ENCODE data around the gene SIPA1L3.
"Not testable (repeated sequence)": the region's sequence is repeated elsewhere in the genome, so short reads cannot be mapped to it uniquely, and the experiment has no call there.

SIPA1L3 gene

DNA sequence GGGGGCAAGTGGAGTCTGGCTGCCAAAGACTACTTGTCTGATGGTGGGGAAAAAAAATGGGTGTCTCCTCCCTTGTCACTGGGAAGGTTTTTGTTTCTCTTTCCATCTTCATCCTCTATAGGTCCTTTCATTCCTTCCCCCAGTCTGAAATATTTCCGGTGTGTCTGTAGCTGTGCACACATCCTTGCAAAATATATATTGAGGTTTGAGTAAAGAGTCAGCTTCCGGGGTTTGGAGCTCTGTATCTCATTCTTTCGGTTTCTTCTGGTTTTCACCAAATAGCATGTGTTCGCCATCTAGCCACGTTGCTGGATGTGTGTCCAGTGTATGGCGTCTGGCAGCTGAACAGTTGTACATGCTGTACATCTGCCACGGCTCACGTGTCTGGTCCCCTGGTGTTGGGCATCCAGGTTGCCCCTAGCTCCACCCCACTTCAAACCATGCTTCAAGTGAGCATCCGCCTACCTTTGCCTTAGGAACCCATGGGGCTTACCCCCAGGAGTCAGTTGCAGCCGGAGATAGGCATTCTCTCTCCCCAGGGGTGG lies 142.2 kb downstream of the SIPA1L3 start:
- no peaks in the 10 kb centered on the region for H3K36me3 Mint-ChIP-seq (ENCODE audit: low read depth)
- H3K4me1 Mint-ChIP-seq (ENCODE audit: low read depth): peaks cover 55% of the 10 kb centered on the region
- H3K27ac Mint-ChIP-seq: peak overlapping the region; percentile 95
- no peaks in the 10 kb centered on the region for H3K27me3 Mint-ChIP-seq
- peak overlapping the region; percentile 77 for H3K4me3 Mint-ChIP-seq
- H3K9me3 Mint-ChIP-seq: no peaks in the 10 kb centered on the region

DNA sequence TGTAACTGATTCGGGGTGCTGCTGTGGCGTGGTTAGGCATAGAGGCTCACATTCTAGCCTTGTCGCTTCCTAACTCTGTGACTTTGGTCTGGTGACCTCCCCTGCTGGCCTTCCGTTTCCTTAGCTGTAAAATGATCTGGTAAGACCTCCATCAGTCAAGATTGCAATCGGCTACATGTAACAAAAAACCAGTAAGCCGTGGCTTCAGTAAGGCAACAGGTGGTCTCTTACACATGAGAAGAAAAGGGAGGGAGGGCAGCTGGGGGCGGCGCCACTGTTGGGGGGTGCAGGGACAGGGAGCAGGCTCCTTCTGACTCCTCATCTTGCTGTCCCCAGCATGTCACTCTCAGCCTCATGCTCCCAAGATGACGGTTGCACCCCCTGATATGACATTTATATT lies 148.0 kb downstream of the SIPA1L3 start:
- H3K27me3 Mint-ChIP-seq: no peaks in the 10 kb centered on the region
- no peaks in the 10 kb centered on the region for H3K36me3 Mint-ChIP-seq (ENCODE audit: low read depth)
- no peak overlapping the region for H3K4me3 Mint-ChIP-seq
- H3K9me3 Mint-ChIP-seq: no peaks in the 10 kb centered on the region
- H3K4me1 Mint-ChIP-seq (ENCODE audit: low read depth): peaks cover 11% of the 10 kb centered on the region
- no peak overlapping the region for H3K27ac Mint-ChIP-seq

DNA sequence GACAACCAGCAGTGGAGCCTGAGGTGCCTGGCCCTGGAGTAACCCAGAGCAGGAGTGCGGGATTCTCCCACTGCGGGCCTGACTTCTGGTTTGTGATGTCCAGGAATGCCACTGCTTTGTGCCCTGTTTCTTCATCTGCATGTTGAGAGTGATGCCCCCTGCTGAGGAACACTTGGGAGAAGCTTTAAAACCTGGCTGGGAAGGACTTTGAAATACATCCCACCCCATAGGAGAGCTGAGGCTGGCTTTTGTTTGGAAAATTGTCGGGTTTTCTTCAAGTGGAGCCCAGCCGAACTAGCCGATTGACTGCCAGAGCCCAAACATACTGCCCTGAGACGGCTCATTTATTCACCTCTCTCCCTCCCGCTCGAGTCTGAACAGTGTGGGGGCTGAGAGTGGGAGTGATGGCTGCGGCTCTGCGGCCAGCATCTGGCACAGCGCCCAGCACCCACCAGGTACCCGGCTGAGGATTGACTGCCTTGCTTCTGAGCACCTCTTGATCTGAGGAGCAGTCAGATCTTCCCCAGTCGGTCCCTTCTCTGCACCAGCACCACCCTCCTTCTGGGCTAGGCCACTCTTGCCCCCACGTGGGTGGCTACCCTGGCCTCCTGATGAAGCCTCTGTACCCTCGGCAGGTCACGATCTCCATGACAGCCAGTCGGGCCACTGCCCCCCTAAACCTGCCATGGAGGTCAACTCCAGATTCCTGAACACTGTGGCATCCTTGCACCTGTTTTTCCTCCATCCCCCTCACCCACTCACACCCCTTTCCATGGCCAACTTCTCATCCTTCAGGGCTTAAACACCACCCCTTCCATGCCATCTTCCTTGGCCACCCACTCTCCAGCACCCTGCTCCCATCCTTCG lies 148.9 kb downstream of the SIPA1L3 start:
- Mint-ChIP-seq H3K4me3 (no peak overlapping the region), H3K36me3 (ENCODE audit: low read depth) (no peaks in the 10 kb centered on the region), H3K4me1 (ENCODE audit: low read depth) (peaks cover 16% of the 10 kb centered on the region), H3K27ac (no peak overlapping the region), H3K27me3 (no peaks in the 10 kb centered on the region), H3K9me3 (no peaks in the 10 kb centered on the region)

DNA sequence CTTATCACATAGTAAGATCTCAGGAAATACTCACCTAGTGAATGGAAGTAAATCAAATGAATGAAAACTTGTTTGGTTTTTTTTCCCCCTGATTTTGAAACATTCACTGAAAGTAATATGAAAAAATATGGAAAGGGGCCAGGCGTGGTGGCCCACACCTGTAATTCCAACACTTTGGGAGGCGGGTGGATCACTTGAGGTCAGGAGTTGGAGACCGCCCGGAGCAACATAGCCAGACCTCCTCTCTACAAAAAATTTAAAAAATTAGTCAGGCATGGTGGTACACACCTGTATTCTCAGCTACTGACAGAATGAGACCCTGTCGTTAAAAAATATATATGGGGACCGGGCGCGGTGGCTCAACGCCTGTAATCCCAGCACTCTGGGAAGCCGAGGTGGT lies 149.6 kb downstream of the SIPA1L3 start:
- no peaks in the 10 kb centered on the region for H3K36me3 Mint-ChIP-seq (ENCODE audit: low read depth)
- no peak overlapping the region for H3K27ac Mint-ChIP-seq
- no peak overlapping the region for H3K4me3 Mint-ChIP-seq
- H3K9me3 Mint-ChIP-seq: no peaks in the 10 kb centered on the region
- peaks cover 16% of the 10 kb centered on the region for H3K4me1 Mint-ChIP-seq (ENCODE audit: low read depth)
- no peaks in the 10 kb centered on the region for H3K27me3 Mint-ChIP-seq

DNA sequence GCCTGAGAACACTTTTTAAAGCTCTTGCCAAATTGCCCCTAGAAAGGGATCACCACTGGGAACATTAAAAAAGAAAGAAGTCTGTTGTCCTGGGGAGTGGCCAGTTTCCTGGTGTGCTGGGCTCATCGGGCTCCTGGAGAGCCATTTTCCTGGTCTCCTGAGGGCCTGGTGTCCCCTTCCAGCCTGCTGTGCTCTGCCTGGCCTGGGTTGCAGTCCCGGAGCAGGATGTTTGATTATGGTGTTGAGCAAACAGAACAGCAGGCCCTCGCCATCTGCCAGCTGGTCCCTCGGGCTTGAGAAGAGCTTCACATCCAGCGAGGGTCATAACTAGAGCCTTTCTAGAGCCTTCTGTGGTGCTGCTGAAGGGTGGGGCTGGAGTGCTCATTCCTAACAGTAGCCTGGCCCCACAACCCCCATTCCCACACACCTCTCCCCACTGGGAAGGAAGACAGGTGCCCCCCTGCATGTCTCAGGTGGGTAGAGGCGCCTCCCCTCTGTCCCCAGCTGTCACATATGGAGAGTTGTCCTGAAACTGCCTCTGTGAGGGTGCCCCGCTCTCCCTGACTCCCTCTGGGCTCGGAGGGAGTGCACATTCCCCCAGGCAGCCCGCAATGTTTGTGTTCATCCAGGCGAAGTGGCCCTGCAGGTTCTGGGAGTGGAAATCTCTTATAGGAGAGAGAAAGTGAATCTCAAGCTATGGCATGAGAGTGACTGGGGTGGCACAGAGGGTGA lies 151.1 kb downstream of the SIPA1L3 start:
- H3K27me3 Mint-ChIP-seq: no peaks in the 10 kb centered on the region
- no peak overlapping the region for H3K4me3 Mint-ChIP-seq
- peak overlapping the region; percentile 15 for H3K27ac Mint-ChIP-seq
- peaks cover 16% of the 10 kb centered on the region for H3K4me1 Mint-ChIP-seq (ENCODE audit: low read depth)
- no peaks in the 10 kb centered on the region for H3K36me3 Mint-ChIP-seq (ENCODE audit: low read depth)
- H3K9me3 Mint-ChIP-seq: no peaks in the 10 kb centered on the region

DNA sequence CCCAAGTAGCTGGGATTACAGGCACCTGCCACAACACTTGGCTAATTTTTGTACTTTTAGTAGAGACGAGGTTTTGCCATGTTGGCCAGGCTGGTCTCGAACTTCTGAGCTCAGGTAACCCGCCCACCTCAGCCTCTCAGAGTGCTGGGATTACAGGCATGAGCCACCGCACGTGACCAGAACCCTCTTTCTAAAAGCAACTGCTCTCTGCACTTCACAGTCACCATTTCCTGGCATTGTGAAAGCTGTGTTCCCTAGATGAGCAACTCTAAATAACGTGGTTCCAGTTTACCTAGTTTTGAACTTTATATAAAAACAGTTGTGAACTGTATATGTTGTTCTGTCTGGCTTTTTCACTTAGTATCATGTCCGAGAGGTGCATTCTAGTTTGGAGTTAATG lies 152.9 kb downstream of the SIPA1L3 start:
- Mint-ChIP-seq H3K9me3 (no peaks in the 10 kb centered on the region), H3K4me3 (no peak overlapping the region), H3K27ac (no peak overlapping the region), H3K4me1 (ENCODE audit: low read depth) (peaks cover 16% of the 10 kb centered on the region), H3K36me3 (ENCODE audit: low read depth) (no peaks in the 10 kb centered on the region), H3K27me3 (no peaks in the 10 kb centered on the region)

DNA sequence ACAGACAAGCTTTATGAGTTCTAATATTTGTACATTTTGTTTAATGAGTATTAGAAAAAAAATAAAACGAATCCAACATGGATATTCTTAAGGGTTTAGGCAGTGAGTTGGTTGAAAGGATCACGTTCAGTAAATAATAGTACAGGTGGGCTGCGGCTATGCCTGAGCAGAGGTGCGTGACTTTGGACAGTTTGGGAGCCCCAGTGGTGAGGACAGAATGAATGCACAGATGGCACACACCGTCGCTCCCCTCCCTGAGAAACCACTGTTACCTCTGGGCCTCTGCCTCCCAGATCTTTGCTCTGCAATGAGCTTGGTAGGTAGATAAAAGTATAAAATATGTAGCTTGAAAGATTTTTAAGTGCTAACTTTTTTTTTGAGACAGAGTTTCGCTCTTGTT lies 153.3 kb downstream of the SIPA1L3 start:
- H3K4me1 Mint-ChIP-seq (ENCODE audit: low read depth): peaks cover 16% of the 10 kb centered on the region
- no peaks in the 10 kb centered on the region for H3K9me3 Mint-ChIP-seq
- no peak overlapping the region for H3K27ac Mint-ChIP-seq
- no peaks in the 10 kb centered on the region for H3K36me3 Mint-ChIP-seq (ENCODE audit: low read depth)
- no peak overlapping the region for H3K4me3 Mint-ChIP-seq
- no peaks in the 10 kb centered on the region for H3K27me3 Mint-ChIP-seq

DNA sequence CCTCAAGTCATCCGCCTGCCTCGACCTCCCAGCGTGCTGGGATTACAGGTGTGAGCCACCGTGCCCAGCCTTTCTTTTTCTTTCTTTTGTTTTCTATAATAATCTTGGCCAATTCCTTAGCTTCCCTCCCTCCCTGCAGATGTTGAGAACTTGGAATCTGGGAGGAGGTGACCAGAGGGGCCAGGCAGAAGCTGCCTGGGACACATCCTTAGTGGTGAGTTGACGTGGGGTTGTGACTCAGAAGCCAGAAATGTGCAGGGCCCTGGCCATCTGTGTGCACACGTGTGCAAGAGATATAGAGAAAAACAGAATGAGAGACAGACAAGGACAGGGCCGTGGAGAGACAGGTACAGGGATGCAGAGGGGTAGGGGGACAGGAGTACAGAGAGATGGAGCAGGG lies 154.3 kb downstream of the SIPA1L3 start:
- Mint-ChIP-seq H3K36me3 (ENCODE audit: low read depth) (no peaks in the 10 kb centered on the region), H3K27ac (peak overlapping the region; percentile 49), H3K9me3 (no peaks in the 10 kb centered on the region), H3K4me3 (no peak overlapping the region), H3K4me1 (ENCODE audit: low read depth) (peaks cover 16% of the 10 kb centered on the region), H3K27me3 (no peaks in the 10 kb centered on the region)

DNA sequence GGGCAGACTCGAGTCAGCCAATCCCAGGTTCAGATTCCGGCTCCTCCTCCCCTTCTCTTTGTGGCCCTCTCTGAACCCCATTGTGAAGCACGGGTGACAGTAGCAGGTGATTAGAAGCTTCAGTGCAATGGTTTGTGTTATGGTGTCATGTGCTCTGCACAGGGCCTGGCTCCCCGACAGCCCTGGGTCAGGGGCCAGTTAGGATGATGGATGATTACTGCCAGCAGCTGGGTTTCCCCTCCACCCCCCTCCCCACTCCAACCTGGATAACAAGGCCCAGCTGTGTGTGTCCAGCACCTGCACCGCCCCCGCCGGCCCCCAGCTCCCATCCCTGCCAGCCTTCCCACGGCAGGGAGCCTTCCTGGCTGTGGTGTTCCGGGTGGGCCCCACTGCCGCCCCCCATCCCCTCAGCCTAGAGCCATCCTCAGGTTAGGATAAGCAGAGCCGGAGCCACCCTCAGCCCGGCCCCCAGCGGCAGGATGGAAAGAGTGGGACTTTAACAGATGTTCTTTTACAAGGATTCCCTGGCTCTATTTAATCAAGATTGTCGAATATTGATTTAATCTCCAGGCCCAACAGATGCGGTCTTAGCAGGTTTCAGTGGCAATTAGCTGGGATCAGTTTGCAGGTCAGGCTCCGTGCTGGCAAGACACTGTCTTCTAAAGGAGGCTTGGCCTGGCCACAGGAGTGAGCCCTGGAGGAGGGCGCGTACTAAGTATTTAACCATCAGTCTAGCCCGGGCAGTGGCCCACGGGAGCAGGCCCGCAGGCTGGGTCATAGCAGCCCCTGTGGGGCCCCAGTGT lies 156.2 kb downstream of the SIPA1L3 start:
- no peak overlapping the region for H3K4me3 Mint-ChIP-seq
- peaks cover 16% of the 10 kb centered on the region for H3K4me1 Mint-ChIP-seq (ENCODE audit: low read depth)
- H3K27ac Mint-ChIP-seq: no peak overlapping the region
- no peaks in the 10 kb centered on the region for H3K36me3 Mint-ChIP-seq (ENCODE audit: low read depth)
- no peaks in the 10 kb centered on the region for H3K9me3 Mint-ChIP-seq
- H3K27me3 Mint-ChIP-seq: no peaks in the 10 kb centered on the region

DNA sequence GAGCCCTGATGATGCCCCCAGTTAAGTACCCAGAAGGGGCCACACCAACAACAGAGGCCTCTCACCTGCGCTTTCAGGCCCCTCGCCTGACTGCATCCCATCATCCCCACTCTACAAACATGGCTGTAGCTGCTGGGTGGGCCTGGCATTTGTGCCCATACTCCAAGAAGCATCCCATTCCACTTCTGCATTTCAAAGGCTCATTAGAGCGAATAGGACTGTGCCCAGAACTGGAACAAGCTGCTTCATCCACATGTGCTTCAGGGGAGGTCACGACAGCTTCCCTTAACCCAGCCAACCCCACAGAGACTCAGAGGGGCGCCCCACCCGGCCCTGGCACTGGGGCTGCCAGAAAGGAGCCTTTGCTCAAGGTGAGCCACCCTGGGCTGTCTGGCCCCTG lies 156.9 kb downstream of the SIPA1L3 start:
- no peak overlapping the region for H3K4me3 Mint-ChIP-seq
- peaks cover 9% of the 10 kb centered on the region for H3K4me1 Mint-ChIP-seq (ENCODE audit: low read depth)
- H3K27ac Mint-ChIP-seq: no peak overlapping the region
- no peaks in the 10 kb centered on the region for H3K9me3 Mint-ChIP-seq
- no peaks in the 10 kb centered on the region for H3K27me3 Mint-ChIP-seq
- no peaks in the 10 kb centered on the region for H3K36me3 Mint-ChIP-seq (ENCODE audit: low read depth)

DNA sequence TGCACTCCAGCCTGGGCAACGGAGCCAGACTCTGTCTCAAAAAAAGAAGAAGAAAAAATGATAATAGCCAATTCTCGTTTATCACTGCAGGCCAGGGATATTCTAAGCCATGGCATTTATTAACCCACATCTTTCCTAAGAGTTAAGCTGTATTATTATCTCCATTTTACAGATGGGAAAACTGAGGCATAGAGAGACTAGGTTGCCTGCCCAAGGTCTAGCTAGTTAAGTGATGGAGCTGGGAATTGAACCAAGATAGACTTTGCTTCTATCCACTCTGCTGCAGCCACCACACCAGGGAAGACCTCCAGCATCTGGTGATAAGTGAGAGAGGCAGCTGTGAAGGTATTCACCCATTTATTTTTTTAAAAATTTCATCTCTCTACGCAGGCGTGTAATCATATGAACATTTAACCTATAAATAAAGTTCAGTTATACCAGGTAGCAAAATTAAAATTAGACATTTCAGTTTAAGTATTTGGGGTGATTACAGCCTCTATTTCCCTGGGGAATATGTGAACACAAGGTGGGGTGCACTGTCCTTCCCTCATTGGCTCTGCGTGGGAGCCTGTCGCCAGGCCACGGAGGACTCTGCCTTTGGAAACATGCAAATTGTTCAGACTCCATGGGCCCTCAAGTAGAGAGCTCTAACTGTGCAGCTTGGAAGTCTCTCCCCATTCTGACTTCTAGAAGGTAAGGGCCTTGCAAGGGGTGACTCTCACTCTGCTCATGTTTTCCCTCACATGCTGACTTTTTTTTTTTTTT lies 157.8 kb downstream of the SIPA1L3 start:
- peaks cover 6% of the 10 kb centered on the region for H3K4me1 Mint-ChIP-seq (ENCODE audit: low read depth)
- no peak overlapping the region for H3K4me3 Mint-ChIP-seq
- H3K27me3 Mint-ChIP-seq: no peaks in the 10 kb centered on the region
- H3K36me3 Mint-ChIP-seq (ENCODE audit: low read depth): no peaks in the 10 kb centered on the region
- H3K9me3 Mint-ChIP-seq: no peaks in the 10 kb centered on the region
- H3K27ac Mint-ChIP-seq: no peak overlapping the region

DNA sequence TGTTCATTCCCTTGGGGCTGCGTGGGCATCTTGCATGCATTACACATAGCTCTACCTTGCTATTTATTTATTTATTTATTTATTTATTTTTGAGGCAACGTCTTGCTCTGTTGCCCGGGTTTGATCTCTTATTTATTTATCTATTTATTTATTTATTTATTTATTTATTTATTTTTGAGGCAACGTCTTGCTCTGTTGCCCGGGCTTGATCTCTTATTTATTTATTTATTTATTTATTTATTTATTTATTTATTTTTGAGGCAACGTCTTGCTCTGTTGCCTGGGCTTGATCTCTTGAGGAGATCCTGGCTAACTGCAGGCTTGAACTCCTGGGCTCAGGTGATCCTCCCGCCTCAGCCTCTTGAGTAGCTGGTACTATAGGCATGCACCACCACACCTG lies 158.8 kb downstream of the SIPA1L3 start:
- H3K27me3 Mint-ChIP-seq; H3K9me3 Mint-ChIP-seq; H3K4me1 Mint-ChIP-seq (ENCODE audit: low read depth); H3K36me3 Mint-ChIP-seq (ENCODE audit: low read depth); H3K4me3 Mint-ChIP-seq; H3K27ac Mint-ChIP-seq: not testable (repeated sequence)

DNA sequence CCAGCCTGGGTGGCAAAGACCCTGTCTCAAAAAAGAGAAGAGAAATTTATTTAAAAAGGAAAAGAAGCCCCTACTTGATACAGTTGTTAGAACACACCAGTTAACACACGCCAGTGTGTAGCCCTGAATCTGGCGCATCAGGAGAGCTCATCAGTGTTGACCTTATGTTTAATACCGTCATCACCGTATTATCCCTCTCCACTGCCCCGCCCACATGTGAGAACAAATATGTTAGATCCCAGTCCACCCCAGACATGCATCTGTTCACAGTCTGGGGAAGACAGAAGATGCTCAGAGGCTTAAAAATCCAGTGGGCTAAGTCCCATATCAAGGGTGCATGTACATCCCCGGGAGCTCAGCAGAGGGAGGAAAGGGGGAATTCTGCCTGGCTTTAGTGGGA lies 161.8 kb downstream of the SIPA1L3 start:
- H3K36me3 Mint-ChIP-seq (ENCODE audit: low read depth): no peaks in the 10 kb centered on the region
- H3K4me3 Mint-ChIP-seq: no peak overlapping the region
- no peaks in the 10 kb centered on the region for H3K9me3 Mint-ChIP-seq
- no peak overlapping the region for H3K27ac Mint-ChIP-seq
- H3K27me3 Mint-ChIP-seq: no peaks in the 10 kb centered on the region
- H3K4me1 Mint-ChIP-seq (ENCODE audit: low read depth): peaks cover 5% of the 10 kb centered on the region

DNA sequence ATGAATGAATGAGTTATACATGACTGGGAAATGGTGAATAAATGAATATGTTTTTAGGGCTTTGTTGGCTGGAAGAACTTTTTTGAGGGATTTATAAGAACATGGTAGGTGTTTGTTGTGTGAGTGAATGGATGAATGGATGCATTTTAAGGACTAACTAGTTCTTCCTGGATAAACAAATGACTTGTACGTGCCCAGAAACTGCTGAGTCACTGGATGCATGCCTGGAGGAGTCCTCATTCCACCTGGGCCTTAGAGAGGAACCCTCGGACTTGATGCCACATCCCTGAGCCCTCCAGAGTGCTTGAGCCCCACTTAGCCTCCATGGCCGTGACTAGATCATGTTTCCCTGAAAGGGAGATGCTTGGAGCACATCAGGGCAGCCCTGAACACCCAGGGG lies 163.6 kb downstream of the SIPA1L3 start:
- Mint-ChIP-seq H3K4me1 (ENCODE audit: low read depth) (peaks cover 7% of the 10 kb centered on the region), H3K27me3 (no peaks in the 10 kb centered on the region), H3K4me3 (no peak overlapping the region), H3K9me3 (no peaks in the 10 kb centered on the region), H3K27ac (no peak overlapping the region), H3K36me3 (ENCODE audit: low read depth) (no peaks in the 10 kb centered on the region)

All from stimulated activated naive CD8-positive, alpha-beta T cell treated with anti-CD3 and anti-CD28 coated beads, Interleukin-15, Interleukin-2, amounts not matched to agents 100 ng/mL and 50 ng/mL, for 24 hours (primary cell).